Caki2 (cell line): ENCODE data around the gene PM20D1. TPM values are rescaled to one million over a fixed set of nuclear protein-coding genes. Genes with fewer than 3 reads are reported as not detected.

Experiments
- DNase-seq: peaks from one replicate; pipeline ENCODE4 v3.0.0-alpha.2; 2015; ENCODE audit warnings: low read depth
- in situ Hi-C: cut with HindIII; loops from 2 replicates; pipeline ENCODE4 v1.10.0; 2016; ENCODE audit warnings: low sequenced_read_pairs, low pct_unique_long_range_greater_than_20kb, mixed read lengths
- total RNA-seq: library from RNA; depleted of rRNA; stranded (reverse); fragments of >200 nt; shearing (Covaris generic); gene quantifications from 2 replicates; pipeline ENCODE4 v1.2.3, GENCODE V29; 2014; ENCODE audit warnings: low replicate concordance

The PM20D1 gene
- total RNA-seq, 1 experiment from 2014 or later, result not detected

DNA sequence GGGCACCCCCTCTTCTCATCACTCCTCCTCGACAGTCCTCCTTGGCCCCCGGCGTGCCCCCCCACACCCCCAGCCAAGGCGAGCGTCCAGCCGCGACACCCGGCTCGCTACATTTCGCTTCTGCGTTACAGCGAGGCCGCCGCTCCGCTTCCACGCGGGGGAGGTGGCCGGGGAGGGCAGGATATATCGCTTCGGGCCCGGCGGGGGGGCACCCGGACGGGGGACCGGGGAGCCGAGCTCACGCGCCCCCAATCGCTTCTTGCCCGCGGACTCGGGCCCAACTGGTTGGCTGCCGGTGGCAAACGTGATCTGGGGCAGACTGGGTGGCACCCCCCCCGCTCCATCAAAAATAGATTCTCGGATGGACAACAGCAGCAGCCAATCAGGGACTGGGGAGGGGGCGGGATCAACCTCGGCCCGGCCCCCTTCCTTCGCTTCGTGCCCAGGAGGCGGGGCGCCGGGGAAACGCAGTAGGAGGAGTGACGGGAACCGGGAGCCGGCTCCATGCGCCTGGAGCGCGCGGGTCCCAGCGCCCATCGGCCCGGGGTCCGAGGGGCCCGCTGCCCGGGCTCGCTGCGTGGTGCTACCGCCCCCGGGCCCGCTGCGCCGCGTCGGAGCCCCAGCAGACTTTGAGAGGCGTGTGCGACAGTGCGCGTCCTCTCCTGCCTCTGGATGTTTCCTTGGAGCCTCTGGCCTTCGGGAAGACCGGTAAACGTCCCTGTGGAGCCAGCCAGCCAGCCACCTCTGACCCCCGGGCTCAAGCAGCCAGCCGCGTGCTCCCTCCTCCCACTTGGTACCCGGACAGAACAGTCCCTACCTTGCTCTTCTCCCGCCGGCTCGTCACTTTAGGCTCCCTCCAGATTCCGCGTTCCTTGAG, 36.8 kb downstream of the PM20D1 start, which contains the start of gene SLC41A1:
TSS of gene SLC41A1 (minus strand) at position 321 of the 877 bp plus-strand sequence. CDS start 2,757 bp downstream, outside the sequence.
- in situ Hi-C loops, result no loop called here
- peak; percentile 95 for DNase-seq

DNA sequence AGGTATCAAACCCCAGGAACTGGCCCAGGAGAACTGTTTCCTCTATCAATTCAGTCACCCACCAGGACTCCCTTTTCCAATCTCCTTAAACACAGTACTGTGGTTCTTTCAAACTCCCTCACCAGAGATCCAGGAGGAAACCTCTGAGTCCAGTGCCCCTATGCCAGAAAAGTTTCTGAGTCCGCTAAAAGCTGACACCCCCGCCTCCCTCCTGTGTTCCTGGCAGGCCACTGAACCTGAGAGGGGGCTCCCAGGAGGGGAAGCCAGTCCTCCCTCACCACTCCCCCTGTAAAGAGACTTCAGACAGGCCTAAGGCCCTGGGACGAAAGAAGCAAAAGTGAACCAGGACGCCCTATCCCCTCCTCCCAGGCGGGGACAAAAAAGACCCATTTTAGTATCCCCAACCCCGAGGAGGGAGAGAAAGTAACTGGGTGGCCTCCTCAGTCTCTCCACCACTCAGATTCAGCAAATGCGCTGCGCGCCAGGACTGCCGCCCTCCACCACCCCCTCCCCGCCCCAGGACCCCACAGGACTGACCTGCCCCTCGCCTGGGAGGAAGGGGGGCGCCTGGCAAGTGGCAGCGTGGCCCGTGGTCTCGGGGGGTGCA, 37.6 kb downstream of the PM20D1 start:
- in situ Hi-C loops, result no loop called here
- peak; percentile 12 for DNase-seq

DNA sequence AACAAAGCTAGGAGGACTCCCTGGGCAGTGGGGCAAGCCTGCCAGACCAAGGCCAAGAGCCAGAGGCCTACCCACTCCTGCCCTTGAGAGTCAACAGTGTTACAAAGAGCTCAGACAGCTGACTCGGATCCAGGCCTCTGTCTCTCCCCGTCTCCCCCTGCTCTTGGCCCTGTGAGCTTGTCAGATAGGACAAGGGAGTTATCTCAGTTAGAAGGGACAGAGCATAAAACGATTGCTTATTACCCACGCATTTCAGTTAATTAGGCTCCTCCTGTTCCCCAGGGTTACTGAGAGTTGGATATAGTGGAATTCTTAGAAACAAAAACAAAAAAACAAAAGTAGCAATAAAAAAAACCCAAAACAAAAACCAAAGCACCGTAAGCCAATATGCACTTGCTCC, 38.3 kb downstream of the PM20D1 start:
- no peak for DNase-seq
- in situ Hi-C loops, result no loop called here

DNA sequence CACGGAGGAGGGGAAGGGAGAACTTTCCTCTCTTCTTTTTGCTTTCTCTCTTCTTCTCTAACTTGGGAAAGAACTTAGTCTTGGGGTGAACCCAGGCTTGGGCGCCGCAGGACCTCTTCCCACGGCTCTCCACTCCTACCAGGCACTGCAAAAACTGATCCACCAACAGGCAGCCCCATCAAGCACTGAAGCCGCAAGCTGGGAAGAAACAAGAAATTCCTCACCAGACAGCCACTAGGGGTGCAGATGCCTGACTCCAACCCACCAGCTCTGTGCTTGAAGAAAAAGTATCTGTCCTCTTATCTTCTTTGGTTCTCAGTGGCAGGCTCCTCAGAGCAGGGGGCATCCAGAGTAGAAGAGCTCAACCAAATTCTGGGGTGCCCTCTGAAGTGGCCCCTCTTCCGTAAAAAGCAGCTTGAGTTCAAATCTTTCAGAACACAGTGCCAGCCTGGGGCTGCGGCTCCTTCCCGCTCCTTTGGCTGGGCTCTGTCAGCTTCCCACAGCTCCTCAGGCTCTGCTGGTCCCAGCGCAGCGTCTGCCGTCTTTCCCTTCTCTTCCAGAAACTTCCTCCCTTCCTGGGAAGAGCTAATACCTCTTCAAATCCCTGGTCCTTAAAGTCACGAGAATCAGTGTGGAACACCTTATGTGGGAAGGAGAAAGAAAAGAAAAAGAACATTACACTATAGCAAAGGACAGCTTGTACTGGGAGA, 39.3 kb downstream of the PM20D1 start:
- DNase-seq, result peak; percentile 10
- in situ Hi-C loops, result no loop called here

DNA sequence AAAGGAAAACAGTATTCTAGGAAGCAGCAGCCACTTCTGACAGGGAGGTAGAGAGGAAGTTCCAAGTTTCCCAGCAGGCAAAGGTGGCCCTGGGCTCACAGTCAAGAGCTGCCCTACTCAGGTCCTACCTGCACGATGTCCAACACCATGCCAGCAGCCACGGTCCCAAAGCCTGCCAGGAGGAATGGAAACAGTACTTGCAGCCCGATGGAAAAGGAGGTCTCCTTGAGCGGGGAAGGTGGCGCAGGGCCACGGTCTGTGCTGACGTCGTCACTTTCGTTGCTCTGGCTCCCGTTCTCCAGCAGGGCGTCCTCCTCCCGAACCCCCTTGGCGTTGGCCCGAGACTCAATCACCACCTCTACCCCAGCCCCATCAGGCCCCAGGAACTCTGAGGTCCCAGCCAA, 40.0 kb downstream of the PM20D1 start:
- DNase-seq, result no peak
- in situ Hi-C loops, result no loop called here

DNA sequence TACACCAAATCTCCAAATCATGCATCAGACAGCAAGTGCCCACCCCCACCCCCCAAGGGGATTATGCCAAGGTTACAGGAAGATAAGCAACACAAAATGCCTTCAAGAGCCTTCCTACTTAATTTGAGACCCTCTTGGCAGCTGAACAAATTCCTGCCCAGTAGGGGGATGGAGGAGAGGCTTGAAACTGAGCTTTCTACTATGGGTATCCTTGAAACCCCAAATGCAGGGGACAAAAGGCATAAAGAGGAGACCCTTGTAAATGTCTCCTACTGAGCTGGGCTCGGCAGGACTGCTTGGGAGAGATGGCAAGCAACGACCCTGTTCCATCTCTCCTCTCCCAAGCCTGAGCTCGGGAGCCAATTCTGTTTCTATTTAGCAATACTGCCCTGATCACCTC, 40.5 kb downstream of the PM20D1 start:
- no peak for DNase-seq
- in situ Hi-C loops, result no loop called here

DNA sequence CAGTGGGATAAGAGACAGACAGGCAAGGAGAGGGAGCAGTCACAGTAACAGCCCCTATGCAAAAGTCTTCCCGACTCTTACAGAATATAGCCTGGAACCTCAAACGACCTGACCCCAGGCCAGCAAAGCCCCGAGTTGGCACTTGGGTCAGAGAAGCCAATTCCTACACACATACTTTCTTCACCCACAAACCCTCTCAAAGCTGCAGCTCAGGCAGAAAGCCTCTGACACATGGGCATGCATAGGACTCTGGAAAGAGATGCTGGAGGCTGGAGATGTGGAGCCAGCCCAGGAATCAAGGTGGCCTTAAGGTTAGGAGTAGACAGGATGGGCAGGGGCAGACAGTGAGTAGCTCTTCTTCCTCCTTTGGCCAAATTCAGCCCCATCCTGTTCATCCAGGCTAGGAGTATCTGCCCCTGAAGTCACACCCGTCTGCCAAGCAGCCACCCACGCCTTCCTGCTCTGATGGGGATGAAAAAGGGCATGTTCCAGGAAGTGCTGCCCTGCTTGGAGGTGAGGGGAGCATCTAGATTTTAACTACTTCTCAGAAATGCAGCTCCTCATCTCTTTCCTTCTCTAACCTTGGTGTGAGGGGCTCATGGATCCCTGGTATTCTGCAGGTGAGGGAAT, 44.7 kb downstream of the PM20D1 start:
- no peak for DNase-seq

DNA sequence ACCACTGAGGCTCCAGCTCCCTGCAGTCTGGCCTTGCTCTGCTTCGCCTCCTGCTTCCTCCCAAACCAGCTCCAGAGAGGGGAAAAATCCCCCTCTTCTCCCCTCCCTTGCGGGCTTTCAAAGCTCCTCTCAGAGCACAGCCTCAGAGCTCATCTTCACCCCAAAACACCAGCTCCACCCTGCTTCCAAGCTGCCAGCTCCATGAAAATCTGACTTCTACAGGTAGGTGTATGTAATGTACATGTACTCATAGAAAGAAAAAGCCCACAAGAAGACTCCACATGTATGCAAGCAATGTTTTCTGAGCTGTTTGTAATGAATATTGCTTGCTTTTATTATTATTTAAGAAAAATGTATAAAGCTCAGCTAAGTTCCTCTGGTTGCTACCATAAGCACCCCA, 45.3 kb downstream of the PM20D1 start:
- in situ Hi-C loops, result no loop called here
- DNase-seq, result no peak

More for the DNA sequence above, 44.7 kb downstream of the PM20D1 start:
- in situ Hi-C loops, result no loop called here

DNA sequence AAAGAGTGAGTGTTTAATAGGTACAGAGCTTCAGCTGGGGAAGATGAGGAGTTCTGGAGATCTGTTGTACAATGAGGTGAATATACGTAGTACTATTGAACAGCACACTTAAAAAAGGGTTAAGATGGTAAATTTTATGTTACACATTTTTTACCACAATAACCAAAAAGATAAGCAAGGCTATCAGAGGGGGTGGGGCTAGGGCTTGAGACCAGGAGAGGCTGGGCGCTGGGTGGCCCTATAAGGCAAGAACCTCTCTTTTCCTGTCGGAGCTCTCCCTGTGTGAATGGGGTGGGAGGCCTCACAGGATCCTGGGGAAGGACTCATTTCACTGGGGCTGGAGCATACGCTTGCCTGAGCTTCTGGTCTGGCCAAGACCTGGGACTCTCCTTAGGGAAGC, 45.9 kb downstream of the PM20D1 start:
- in situ Hi-C loops, result no loop called here
- DNase-seq, result no peak

DNA sequence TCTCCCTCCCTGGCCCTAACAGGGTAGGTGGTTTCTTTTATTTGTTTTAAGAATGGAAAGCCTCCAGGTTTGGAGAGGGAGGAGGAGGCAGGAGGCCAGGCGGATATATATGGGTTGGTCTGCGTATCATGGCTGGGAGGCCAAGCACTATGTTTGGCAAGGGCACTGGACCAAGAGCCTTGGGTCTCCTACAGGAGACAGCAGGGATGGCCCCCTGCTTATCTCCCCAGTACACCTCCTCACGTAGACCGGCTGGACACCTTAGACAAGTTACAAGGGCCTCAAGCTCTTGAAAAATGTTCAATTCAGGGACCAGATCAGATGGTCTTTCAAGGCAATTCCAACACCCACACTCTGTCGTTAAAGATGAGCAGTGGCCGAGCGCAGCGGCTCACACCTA, 47.9 kb downstream of the PM20D1 start:
- DNase-seq, result no peak
- in situ Hi-C loops, result no loop called here

DNA sequence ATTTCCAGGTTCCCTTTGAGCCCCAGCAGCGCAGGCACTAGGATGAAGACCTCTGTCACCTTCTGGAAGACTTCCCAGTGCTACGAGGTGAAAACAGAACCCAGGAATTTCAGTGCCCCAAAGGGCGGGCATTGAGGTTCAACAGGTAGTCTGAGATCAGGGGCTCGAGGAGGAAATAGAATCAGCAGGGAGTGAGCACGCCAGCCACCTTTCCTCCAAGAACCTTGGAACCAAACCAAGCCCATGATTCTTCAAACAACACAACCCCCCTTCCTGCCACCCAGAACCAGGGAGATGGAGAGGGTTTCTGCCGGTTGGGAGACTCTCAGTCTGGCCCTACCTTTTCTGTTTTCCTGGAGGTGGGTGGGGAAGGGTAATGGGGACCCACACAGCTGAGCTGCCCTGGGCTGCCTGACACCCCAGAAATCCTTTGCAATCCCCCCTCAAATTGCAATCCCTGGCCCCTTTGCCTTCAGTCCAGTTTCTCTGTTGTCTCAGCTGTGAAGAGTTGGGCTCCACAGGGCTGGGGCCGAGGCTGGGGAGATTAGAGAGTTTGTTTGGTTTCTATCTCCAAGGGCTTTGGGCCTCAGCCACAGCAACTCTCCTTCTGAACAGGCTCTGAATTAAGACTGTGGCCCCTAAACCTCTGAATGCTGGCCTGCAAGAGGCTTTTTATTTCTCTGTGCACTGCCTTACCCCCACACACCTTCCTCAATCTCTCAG, 48.8 kb downstream of the PM20D1 start:
- no peak for DNase-seq
- in situ Hi-C loops, result no loop called here

DNA sequence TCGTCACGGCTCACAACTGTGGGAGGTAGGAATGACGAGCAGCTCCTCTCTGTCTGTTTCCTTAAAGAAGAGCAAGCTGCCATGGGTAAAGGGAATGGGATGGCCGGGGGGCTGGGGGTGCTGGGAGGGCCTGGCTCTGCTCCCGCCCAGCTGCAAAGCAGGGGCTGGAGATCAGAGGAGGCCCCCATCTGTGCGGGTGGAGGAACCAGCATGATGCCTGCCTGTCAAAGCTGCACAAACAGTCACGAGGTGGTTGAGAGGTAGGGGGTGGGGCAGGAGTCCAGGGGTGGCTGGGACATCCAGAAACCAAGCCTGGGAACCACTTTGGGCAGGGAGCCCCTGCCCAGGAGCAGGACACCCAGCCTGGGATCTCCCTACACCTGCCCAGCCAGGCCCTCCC, 49.5 kb downstream of the PM20D1 start:
- DNase-seq, result no peak
- in situ Hi-C loops, result no loop called here

DNA sequence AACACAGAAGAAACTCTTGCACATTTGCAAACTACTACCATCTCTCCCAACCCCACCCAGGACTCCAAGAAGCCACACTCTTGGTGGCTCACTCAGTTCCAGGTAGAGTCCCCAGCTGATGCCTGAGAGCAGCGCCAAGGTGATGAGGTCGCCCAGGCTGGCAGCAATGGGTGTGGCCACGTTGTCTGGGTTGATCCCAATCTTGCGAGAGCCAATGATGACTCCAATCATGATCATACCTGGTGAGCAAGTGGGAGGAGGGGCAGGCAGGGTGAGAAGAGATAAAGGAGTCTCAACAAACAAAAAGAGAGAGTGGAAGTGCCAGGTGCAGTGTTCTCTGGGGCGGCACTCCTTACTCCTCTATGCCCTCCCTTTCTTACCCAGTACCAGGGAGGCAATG, 51.4 kb downstream of the PM20D1 start:
- in situ Hi-C loops, result no loop called here

DNA sequence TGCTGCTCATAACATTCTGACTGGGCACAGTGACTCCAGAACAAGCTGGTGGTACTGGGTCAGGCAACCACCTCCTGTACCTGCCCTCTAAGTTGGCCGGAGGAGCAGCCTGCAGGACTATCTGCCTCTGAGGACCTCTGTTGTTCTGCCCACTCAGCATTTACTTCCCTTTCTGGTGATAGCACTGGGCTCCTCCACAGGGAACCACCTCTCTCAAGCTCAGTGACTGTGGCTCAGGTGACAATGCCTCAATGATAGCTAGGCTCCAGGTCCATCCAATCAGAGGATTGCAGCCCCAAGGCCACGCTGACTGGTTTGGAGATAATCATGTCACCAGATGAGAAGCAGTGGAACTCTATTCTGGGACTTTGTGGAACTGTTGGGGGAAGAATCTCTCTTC, 52.8 kb downstream of the PM20D1 start:
- no peak for DNase-seq
- in situ Hi-C loops, result no loop called here

More for the DNA sequence above, 51.4 kb downstream of the PM20D1 start:
- no peak for DNase-seq

DNA sequence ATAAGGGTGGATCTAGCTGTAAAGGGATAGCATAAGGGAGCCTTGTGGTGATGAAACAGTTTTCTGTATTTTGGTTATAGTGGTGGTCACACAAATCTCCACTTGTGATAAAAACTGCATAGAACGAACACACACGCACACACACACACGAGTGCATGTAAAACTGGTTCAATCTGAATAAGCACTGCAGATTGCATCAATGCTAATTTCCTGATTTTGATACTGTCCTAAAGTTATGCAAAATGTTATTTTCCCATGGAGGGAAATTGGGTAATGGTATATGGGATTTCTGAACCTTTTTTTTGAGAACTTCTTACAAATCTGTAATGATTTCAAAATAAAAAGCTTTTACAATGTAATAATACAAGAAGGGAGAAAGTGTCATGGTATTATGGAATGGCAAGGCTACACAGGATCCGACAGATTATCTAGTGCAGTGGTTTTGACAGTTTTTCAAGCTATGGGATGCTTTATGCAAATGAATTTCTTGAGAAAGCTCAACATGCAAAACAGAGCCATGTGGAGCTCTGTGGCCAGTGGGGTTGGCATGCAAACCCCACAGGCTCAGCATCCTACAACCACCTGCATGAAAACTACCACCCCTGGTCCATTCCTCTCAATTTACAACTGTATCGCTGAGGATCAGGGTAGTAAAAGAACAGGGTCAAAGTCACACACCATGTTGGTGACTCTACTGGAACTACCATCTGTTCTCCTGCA, 55.8 kb downstream of the PM20D1 start:
- no peak for DNase-seq
- in situ Hi-C loops, result no loop called here

DNA sequence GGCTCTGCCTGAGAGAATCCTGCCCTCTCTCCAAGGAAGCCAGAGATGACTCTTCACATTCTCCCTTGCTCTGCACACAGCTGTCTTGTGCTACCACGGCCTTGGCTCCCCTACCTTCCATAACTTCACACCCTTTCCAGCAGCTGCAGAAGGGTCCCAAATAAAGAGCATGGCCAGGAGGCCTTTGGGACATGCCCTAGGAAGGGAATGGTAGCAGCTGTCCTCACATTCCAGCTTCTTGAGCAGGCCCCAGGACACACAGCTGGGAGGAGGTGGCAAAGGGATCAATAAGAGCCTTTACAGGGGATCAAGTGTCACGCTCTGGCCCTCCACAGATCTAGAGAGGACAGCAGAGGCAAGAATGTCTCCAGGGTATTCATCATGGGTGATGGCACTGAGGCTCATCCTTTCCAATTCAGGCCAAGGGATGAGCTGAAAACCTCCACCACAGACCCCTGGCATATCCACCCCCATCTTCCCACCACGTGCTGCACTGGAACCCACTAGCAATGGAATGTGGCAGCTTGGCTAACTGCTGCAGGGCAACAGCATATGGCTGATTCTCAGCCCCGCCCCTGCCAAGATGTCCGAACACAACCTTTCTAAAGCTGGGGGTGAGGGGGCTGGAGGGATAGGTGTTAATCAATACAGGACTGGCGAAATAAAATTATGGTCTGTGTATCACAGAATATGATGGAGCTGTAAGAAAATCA, 56.8 kb downstream of the PM20D1 start:
- in situ Hi-C loops, result no loop called here
- no peak for DNase-seq

DNA sequence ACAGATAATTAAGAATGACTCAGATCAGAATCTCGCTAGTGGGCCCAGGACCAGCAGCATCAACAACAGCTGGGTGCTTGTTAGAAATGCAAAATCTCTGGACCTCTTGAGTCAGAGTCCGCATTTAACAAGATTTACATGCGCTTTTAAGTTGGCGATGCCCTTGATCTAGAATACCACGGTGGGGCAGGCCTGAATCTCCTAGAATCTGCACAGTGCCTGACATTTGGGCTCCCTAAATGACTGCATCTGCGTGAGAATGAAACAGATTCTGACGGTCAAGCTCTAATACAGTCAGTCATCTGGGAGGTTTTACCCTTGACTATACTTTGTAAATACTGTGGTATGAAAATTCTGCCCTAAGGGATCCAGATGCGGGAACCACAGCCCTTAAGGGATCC, 57.5 kb downstream of the PM20D1 start:
- in situ Hi-C loops, result no loop called here

More for the DNA sequence above, 57.5 kb downstream of the PM20D1 start:
- DNase-seq, result no peak
